ENCODE measurements around the gene SYNPO2.
"Not testable (repeated sequence)": the region's sequence is repeated elsewhere in the genome, so short reads cannot be mapped to it uniquely, and the experiment has no call there.

GRCh38 chr4:118977100-118977499 is 88.4 kb downstream of the SYNPO2 start:
- not testable (repeated sequence) for TF ChIP-seq CTCF (IDR thresholded peaks at IDR 0.05 in 2 of 3, conservative IDR thresholded peaks at IDR 0.05 in 1 of 3; ENCODE audit: control insufficient read depth in 2 of 3, extremely low read depth in 1 of 3, insufficient read depth in 1 of 3, low read depth in 3 of 3, low read length in 3 of 3); RCOR1 (conservative IDR thresholded peaks at IDR 0.05; ENCODE audit: low read depth, low read length); HDAC2 (IDR thresholded peaks at IDR 0.05); FOS (IDR thresholded peaks at IDR 0.05; ENCODE audit: borderline replicate concordance, extremely low read depth, insufficient read length); MAX (IDR thresholded peaks at IDR 0.05; ENCODE audit: low read depth, low read length); RAD21 (IDR thresholded peaks at IDR 0.05; ENCODE audit: insufficient read depth, low read depth, low read length); JUND (IDR thresholded peaks at IDR 0.05; ENCODE audit: low read depth, low read length); ZNF274 (IDR thresholded peaks at IDR 0.05; ENCODE audit: insufficient read depth, insufficient read length); NBN (IDR thresholded peaks at IDR 0.05); POLR2A (IDR thresholded peaks at IDR 0.05; ENCODE audit: low read depth, low read length); ATF3 (IDR thresholded peaks at IDR 0.05; ENCODE audit: borderline replicate concordance, extremely low read depth, low read depth, low read length); ZBTB33 (IDR thresholded peaks at IDR 0.05); REST (IDR thresholded peaks at IDR 0.05; ENCODE audit: low read depth, low read length); POLR2AphosphoS5 (IDR thresholded peaks at IDR 0.05; ENCODE audit: low read length)

Data from GM12878 (cell line).